Measurements from ENCODE around the gene EYA2.

- TF ChIP-seq POLR2AphosphoS5 (IDR thresholded peaks at IDR 0.05; ENCODE audit: borderline replicate concordance, low read depth, low read length) (no peak), EZH2 (IDR thresholded peaks at IDR 0.05) (no peak)
These were observed 198.8 kb downstream of the EYA2 start for GRCh38 chr20:47093320-47093966.

Measured in SK-N-MC (cell line).